Thyroid gland (tissue), 4 donors: Measurements from ENCODE around the gene ZFC3H1. TPM values are rescaled to one million over a fixed set of nuclear protein-coding genes. Genes with fewer than 3 reads are reported as not detected.

Source experiments
- DNase-seq, 2 donors: peaks; one replicate each; pipeline ENCODE4 v3.0.0-alpha.2; 2019
- H3K27ac ChIP-seq, 3 donors: fragments of 200-600 bp; sonication (generic); 1 replicate in 2 of 3; 2 replicates in 1 of 3; pipeline ENCODE4 v1.5.1; 2016 to 2019; ENCODE audit warnings: mild to moderate bottlenecking in 1 of 3, moderate library complexity in 1 of 3
- H3K27me3 ChIP-seq: fragments of 200-600 bp; sonication (generic); one replicate; pipeline ENCODE4 v1.5.1; 2019
- H3K36me3 ChIP-seq, 2 donors: fragments of 200-600 bp; sonication (generic); one replicate each; pipeline ENCODE4 v1.5.1; 2016 to 2019
- H3K4me1 ChIP-seq, 2 donors: fragments of 200-600 bp; sonication (generic); one replicate each; pipeline ENCODE4 v1.5.1; 2017 to 2019
- H3K4me3 ChIP-seq, 3 donors: fragments of 200-600 bp; sonication (generic); replicated peaks in 1 of 3; 1 replicate in 2 of 3; 2 replicates in 1 of 3; pipeline ENCODE4 v1.5.1; 2016; ENCODE audit warnings: mild to moderate bottlenecking in 1 of 3
- H3K9me3 ChIP-seq: fragments of 200-600 bp; sonication (generic); one replicate; pipeline ENCODE4 v1.5.1; 2017
- POLR2A ChIP-seq, 2 donors: fragments of 450-650 bp; IDR thresholded peaks; one replicate each; pipeline ENCODE4 v1.6.1; 2017; ENCODE audit warnings: antibody characterized with exemption in 2 of 2, mild to moderate bottlenecking in 2 of 2, moderate library complexity in 1 of 2
- WGBS, 2 donors: methylation state at CpG; one replicate each; pipeline ENCODE4 v1.1.5; 2017; 5-methylcytosine and 5-hydroxymethylcytosine counted together
- intact Hi-C: fragments of 100-400 bp; cut with DNase I; formaldehyde crosslinking; loops from one replicate; pipeline ENCODE4 v1.15.1; 2023
- total RNA-seq, 4 donors: library from RNA; depleted of rRNA; stranded (reverse); fragments of >200 nt; gene quantifications; one replicate each; pipeline ENCODE4 v1.2.3, GENCODE V29; 2016
- TF ChIP-seq, protein P1 (sequence below), 6 experiments: fragments of 200-600 bp in 3 of 6; fragments of 450-650 bp in 3 of 6; sonication (generic) in 3 of 6; IDR thresholded peaks; one replicate each; pipeline ENCODE4 v1.5.1; 2016 to 2019; ENCODE audit warnings: antibody characterized with exemption in 6 of 6, mild to moderate bottlenecking in 2 of 6, inconsistent platforms in 1 of 6, moderate library complexity in 1 of 6

The ZFC3H1 gene
- total RNA-seq, 4 donors from 2014 or later, result 45.2 to 62.4 (median 50.0) TPM

DNA sequence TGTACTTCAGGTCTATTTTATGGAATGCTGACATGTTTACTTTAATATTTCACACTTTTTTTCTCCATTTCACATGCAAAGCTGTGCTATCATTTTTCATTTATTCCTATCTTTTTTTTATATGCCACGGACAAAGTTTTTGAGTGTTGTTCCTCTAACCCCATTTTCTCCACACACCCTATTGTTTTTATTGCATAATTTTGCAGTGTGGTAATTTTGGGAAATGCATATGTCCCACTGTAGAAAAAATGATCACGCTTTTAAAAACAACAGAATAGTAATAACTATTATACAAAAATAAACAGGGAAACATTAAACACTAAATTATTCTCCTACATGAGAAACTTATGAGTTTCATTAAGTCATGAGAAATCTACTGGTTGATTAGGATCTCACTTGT, 14.2 kb downstream of the ZFC3H1 start:
- Histone ChIP-seq H3K27me3 (no peaks in the 10 kb centered on the region), H3K36me3 (peaks cover 0 to 23% of the 10 kb centered on the region in 2 donors), H3K4me3 (no peak overlapping the region), H3K9me3 (no peaks in the 10 kb centered on the region), H3K27ac (no peak overlapping the region), H3K4me1 (no peaks in the 10 kb centered on the region)
- no peak for DNase-seq
- TF ChIP-seq, protein P1, sequence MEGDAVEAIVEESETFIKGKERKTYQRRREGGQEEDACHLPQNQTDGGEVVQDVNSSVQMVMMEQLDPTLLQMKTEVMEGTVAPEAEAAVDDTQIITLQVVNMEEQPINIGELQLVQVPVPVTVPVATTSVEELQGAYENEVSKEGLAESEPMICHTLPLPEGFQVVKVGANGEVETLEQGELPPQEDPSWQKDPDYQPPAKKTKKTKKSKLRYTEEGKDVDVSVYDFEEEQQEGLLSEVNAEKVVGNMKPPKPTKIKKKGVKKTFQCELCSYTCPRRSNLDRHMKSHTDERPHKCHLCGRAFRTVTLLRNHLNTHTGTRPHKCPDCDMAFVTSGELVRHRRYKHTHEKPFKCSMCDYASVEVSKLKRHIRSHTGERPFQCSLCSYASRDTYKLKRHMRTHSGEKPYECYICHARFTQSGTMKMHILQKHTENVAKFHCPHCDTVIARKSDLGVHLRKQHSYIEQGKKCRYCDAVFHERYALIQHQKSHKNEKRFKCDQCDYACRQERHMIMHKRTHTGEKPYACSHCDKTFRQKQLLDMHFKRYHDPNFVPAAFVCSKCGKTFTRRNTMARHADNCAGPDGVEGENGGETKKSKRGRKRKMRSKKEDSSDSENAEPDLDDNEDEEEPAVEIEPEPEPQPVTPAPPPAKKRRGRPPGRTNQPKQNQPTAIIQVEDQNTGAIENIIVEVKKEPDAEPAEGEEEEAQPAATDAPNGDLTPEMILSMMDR (IDR thresholded peaks at IDR 0.05), result no peak
- TF ChIP-seq POLR2A (IDR thresholded peaks at IDR 0.05), result no peak
- WGBS, 2 donors, result 94 to 95% methylated on average over 2 of the region's 2 CpGs
- intact Hi-C loops, result no loop called here

DNA sequence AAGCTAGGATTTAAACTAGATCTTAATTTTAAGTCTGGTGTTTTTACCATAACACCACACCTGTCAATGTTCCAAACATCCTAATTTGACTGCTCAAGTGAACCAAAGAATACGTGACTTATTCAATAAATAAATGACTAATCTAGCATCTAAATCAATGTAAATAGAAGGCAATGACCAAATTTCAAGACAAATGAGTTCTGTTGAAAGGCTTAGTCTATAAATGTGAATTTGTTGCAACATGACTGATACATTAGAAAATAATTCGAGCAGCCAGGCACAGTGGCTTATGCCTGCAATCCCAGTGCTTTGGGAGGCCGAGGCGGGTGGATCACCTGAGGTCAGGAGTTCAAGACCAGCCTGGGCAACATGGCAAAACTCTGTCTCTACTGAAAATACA, 15.1 kb downstream of the ZFC3H1 start:
- intact Hi-C loops, result no loop called here
- Histone ChIP-seq H3K4me3 (no peak overlapping the region), H3K36me3 (peaks cover 5 to 29% of the 10 kb centered on the region in 2 donors), H3K27ac (no peak overlapping the region), H3K9me3 (no peaks in the 10 kb centered on the region), H3K4me1 (no peaks in the 10 kb centered on the region), H3K27me3 (no peaks in the 10 kb centered on the region)
- DNase-seq, result no peak
- WGBS, 2 donors, result 93% methylated on average over 4 of the region's 4 CpGs
- TF ChIP-seq, protein P1 (IDR thresholded peaks at IDR 0.05), result no peak
- TF ChIP-seq POLR2A (IDR thresholded peaks at IDR 0.05), result no peak

DNA sequence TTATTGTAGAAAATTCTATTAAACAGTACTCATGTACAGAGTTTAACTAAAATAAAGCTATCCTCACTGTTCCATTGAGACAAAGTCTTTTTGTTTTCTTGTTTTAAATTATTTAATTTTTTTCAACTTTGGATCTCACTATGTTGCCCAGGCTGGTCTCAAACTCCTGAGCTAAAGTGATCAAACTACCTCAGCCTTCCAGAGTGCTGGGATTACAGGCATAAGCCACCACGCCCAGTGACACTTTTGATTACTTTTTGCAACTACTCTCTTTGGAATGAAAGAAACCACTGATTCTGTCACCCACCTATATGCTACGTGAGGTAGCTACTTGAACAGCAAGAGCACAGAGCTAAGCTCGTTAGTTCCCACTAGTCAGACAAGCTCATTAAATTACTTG, 17.1 kb downstream of the ZFC3H1 start:
- Histone ChIP-seq H3K9me3 (no peaks in the 10 kb centered on the region), H3K36me3 (peaks cover 16 to 45% of the 10 kb centered on the region in 2 donors), H3K4me1 (no peaks in the 10 kb centered on the region), H3K4me3 (no peak overlapping the region), H3K27me3 (no peaks in the 10 kb centered on the region), H3K27ac (no peak overlapping the region)
- no peak for TF ChIP-seq POLR2A (IDR thresholded peaks at IDR 0.05)
- TF ChIP-seq, protein P1 (IDR thresholded peaks at IDR 0.05), result no peak
- 94 to 95% methylated on average over 3 of the region's 3 CpGs for WGBS, 2 donors
- DNase-seq, result no peak
- intact Hi-C loops, result no loop called here

DNA sequence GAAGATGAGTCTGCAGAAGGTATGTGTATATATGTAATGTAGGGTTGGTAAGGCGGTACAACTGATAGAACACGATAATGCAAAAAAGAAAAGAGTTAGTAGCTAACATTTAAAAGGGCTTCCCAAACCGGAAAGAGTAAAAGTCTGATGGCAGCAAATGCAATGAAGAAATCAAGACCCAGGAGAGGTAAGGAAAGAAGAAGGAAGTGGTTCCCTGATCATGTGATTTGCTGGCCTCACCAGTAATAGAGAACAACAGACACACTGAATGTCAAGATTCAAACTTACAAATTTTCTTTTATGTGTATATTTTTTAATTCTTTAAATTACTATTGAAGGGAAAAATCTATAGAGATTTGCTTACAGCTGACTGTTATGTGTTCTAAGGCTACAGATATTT, 18.4 kb downstream of the ZFC3H1 start:
- peaks cover 22 to 55% of the 10 kb centered on the region in 2 donors for H3K36me3 ChIP-seq
- H3K4me1 ChIP-seq, result no peaks in the 10 kb centered on the region
- no peaks in the 10 kb centered on the region for H3K27me3 ChIP-seq
- no peak overlapping the region for H3K4me3 ChIP-seq
- 92 to 94% methylated on average over 3 of the region's 3 CpGs for WGBS, 2 donors
- H3K27ac ChIP-seq, result no peak overlapping the region
- no peak for DNase-seq
- TF ChIP-seq, protein P1 (IDR thresholded peaks at IDR 0.05), result no peak
- TF ChIP-seq POLR2A (IDR thresholded peaks at IDR 0.05), result no peak
- intact Hi-C loops, result no loop called here
- no peaks in the 10 kb centered on the region for H3K9me3 ChIP-seq

DNA sequence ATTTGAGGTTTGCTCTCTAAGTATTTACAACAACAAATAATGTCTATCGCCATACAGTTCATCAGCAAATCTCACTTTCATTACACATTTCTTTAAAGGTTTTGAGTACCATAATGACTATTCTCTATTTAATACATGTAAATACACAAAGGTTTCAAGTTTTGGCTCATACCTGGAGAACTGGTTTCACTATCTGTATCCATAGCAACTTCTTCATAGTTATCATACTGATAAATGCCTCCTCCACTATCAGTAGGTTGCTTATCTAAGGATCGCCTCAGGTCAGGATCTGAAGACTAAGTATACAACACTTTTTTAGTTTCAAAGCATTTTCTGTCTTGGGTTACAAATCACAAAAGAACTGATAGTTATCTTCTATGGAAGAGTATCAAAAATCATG, 21.4 kb downstream of the ZFC3H1 start:
- H3K27ac ChIP-seq, result no peak overlapping the region
- TF ChIP-seq POLR2A (IDR thresholded peaks at IDR 0.05), result no peak
- TF ChIP-seq, protein P1 (IDR thresholded peaks at IDR 0.05), result no peak
- no peaks in the 10 kb centered on the region for H3K27me3 ChIP-seq
- no peak for DNase-seq
- 90 to 95% methylated on average over 2 of the region's 2 CpGs for WGBS, 2 donors
- H3K4me3 ChIP-seq, result no peak overlapping the region
- H3K9me3 ChIP-seq, result no peaks in the 10 kb centered on the region
- peaks cover 24 to 57% of the 10 kb centered on the region in 2 donors for H3K36me3 ChIP-seq
- no peaks in the 10 kb centered on the region for H3K4me1 ChIP-seq
- intact Hi-C loops, result no loop called here
